Activated CD4-positive, alpha-beta memory T cell treated with anti-CD3 and anti-CD28 coated beads, Interleukin-2, amount 10 ng/mL, durations not matched to agents 7 days and 5 days (primary cell): ENCODE data around the gene CTNS. TPM values are rescaled to one million over a fixed set of nuclear protein-coding genes. Genes with fewer than 3 reads are reported as not detected.

ENCODE experiments used
- CTCF ChIA-PET: fragments of 350-600 bp; sonication (Branson Sonifier 250); formaldehyde crosslinking; loops from one replicate; lab custom pipeline; 2021; ENCODE audit warnings: antibody characterized with exemption, inconsistent platforms; lab: Charles Lee
- POLR2A ChIA-PET: fragments of 350-600 bp; sonication (Branson Sonifier 250); formaldehyde crosslinking; loops from one replicate; lab custom pipeline; 2021; ENCODE audit warnings: antibody characterized with exemption; lab: Charles Lee
- DNase-seq: peaks from one replicate; pipeline ENCODE4 v3.0.0-alpha.2; 2020
- H3K27ac Mint-ChIP-seq: one replicate; pipeline ENCODE4 v1.8.0; 2021; ENCODE audit warnings: mild to moderate bottlenecking, mixed read lengths
- H3K27me3 Mint-ChIP-seq: one replicate; pipeline ENCODE4 v1.8.0; 2021; ENCODE audit warnings: mixed read lengths
- H3K36me3 Mint-ChIP-seq: one replicate; pipeline ENCODE4 v1.8.0; 2021; ENCODE audit warnings: low read depth, mixed read lengths
- H3K4me1 Mint-ChIP-seq: one replicate; pipeline ENCODE4 v1.8.0; 2021; ENCODE audit warnings: mixed read lengths
- H3K4me3 Mint-ChIP-seq: one replicate; pipeline ENCODE4 v1.8.0; 2021; ENCODE audit warnings: mild to moderate bottlenecking, mixed read lengths
- H3K9me3 Mint-ChIP-seq: one replicate; pipeline ENCODE4 v1.8.0; 2021; ENCODE audit warnings: mixed read lengths
- total RNA-seq, 2 experiments: library from RNA; stranded (reverse); gene quantifications; one replicate each; pipeline ENCODE4 v1.2.3, GENCODE V29; 2021

CTNS gene
- total RNA-seq, 2 experiments from 2014 or later = 24.5 to 26.5 TPM

DNA sequence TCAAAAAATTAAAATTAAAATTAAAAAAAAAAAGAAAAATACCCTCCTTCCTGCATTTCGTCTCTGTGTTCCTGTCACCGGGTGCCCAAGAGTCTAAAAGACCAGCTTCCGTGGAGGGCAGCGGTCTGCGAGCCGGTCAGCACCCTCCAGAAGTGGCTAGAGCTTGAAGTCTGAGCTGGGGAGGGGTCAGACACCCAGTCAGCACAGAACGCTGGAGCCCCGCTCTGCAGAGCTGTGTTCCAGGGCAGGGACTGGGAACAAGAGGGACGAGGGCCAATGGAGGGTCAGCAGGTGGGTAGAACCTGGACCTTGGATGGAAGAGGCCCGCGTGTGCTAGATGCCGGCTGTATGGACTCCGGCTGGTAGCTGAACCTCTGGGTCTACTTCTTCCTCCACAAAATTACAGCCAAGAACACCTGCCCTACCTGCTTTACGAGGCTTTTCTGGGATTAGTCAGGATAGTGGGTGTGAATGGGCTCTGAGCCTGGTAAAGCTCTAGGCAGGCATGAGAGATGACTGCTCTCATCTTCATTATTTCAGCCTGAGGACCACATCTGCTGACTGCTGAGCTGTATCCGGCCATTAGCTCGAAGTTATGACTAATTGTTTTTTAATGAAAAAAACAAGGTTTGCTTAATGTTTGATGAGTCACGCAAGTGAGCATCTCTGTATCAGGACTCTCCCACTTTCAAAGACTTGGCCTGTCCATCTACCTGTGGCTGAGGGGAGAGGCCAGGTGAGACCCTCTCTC, 33.3 kb upstream of the CTNS start:
- ChIA-PET POLR2A (no interaction called here), CTCF (interaction anchor here (0.7 to 4.2 kb wide), 19 partner anchors 9 to 554 kb away, joined by 3 to 41 read pairs (median 4); partner anchors contain the start of genes CTNS, SHPK and TRPV3)
- H3K4me3 Mint-ChIP-seq = no peak overlapping the region
- no peak overlapping the region for H3K27ac Mint-ChIP-seq
- H3K4me1 Mint-ChIP-seq = peaks cover 2% of the 10 kb centered on the region
- H3K27me3 Mint-ChIP-seq = no peaks in the 10 kb centered on the region
- H3K9me3 Mint-ChIP-seq = no peaks in the 10 kb centered on the region
- DNase-seq = no peak
- H3K36me3 Mint-ChIP-seq = peaks cover 5% of the 10 kb centered on the region

DNA sequence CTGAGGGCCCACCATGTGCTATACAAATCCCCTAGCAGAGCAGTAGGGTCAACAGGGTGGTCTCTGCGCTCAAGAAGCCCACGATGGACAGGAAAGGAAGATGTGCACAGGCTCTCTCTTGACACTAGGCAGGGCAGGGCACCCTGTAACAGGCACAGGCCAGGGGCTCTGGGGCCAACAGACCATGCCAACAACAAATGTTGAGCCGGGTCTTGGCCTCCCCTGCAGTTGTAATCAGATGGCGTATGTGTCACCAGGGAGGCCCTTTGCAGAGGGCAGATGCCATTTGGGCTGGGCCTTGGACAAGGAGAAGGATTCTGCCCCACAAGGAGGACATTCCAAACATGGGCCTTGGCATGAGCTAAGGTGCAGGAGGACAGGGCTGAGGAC, 32.7 kb upstream of the CTNS start:
- DNase-seq = no peak
- H3K36me3 Mint-ChIP-seq = peaks cover 6% of the 10 kb centered on the region
- H3K4me1 Mint-ChIP-seq = peaks cover 2% of the 10 kb centered on the region
- H3K4me3 Mint-ChIP-seq = no peak overlapping the region
- no peak overlapping the region for H3K27ac Mint-ChIP-seq
- CTCF ChIA-PET = interaction anchor here (1.0 to 4.2 kb wide), 5 partner anchors 32 to 105 kb away, joined by 3 to 41 read pairs (median 4); partner anchors contain the start of genes CTNS, SHPK and TRPV3
- POLR2A ChIA-PET = interaction anchor here (0.7 kb wide), 1 partner anchor 43 kb away, joined by 3 read pairs; no protein-coding TSS in a partner anchor
- H3K9me3 Mint-ChIP-seq = no peaks in the 10 kb centered on the region
- no peaks in the 10 kb centered on the region for H3K27me3 Mint-ChIP-seq

DNA sequence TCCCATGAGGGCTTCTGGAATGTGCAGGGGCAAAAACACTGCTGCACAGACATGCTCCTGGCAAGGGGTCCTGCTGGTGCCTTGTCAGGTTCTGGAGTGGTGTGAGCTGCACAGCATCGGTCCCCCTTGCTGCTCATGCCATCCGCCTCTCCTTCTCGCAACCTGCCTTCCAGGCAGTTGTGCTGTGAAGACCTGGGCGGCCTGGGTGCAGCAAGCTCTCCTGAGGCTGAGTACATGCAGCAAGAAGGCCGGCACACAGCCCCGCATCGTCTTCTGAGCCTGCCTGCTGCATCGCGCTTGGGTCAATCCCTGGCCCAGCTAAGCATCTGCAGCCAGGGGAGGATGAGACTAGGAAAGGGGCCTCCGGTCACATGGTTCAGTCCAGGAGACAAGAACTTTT, 26.9 kb upstream of the CTNS start:
- Mint-ChIP-seq H3K4me3 (no peak overlapping the region), H3K9me3 (no peaks in the 10 kb centered on the region), H3K27me3 (no peaks in the 10 kb centered on the region), H3K4me1 (peaks cover 1% of the 10 kb centered on the region), H3K27ac (no peak overlapping the region), H3K36me3 (peaks cover 15% of the 10 kb centered on the region)
- CTCF ChIA-PET = no interaction called here
- DNase-seq = no peak
- POLR2A ChIA-PET = interaction anchor here (1.1 kb wide), 1 partner anchor 9 kb away, joined by 3 read pairs; no protein-coding TSS in a partner anchor

DNA sequence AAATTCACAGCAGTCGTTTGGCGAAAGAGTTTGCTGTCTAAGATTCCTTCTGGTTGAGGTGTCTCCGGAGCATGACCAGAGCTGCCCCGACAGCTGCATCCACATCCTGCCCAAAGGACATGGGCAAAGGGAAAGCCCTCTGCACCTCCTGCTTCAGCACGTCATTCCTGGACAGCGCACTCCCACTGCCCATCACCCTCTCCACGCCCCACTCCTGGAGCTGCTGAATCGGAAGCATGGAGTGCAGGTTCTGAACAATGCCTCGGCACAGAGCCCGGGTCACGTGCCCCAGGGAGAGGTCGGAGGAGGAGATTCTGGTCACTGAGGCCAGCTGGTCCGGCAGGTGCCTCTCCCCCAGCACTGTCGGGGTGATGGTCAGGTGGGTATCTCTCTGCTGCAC, 26.0 kb upstream of the CTNS start:
- Mint-ChIP-seq H3K4me1 (no peaks in the 10 kb centered on the region), H3K9me3 (no peaks in the 10 kb centered on the region), H3K27me3 (no peaks in the 10 kb centered on the region), H3K27ac (no peak overlapping the region), H3K4me3 (no peak overlapping the region), H3K36me3 (peaks cover 23% of the 10 kb centered on the region)
- no peak for DNase-seq
- CTCF ChIA-PET = no interaction called here
- POLR2A ChIA-PET = interaction anchor here (0.8 to 1.1 kb wide), 2 partner anchors 8 to 25 kb away, joined by 3 read pairs; partner anchors contain the start of gene SHPK

DNA sequence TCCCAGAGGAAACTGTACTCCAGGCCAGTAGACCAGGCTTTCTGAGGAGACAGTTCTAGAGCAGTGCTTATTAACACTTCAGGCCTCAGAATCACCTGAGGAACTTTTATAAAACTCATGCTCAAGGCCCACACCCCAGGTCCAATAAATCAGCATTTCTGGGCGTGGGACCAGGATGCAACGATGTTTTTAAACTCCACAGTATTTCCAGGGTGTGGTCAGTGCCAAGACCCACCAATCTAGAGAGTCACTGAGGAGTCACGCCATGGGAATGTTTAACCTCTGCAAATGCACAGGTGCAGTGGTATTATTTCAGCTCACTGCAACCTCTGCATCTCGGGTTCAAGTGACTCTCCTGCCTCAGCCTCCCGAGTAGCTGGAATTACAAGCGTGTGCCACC, 23.4 kb upstream of the CTNS start:
- no peak overlapping the region for H3K27ac Mint-ChIP-seq
- no peaks in the 10 kb centered on the region for H3K27me3 Mint-ChIP-seq
- H3K9me3 Mint-ChIP-seq = peaks cover 5% of the 10 kb centered on the region
- no peaks in the 10 kb centered on the region for H3K4me1 Mint-ChIP-seq
- H3K4me3 Mint-ChIP-seq = no peak overlapping the region
- ChIA-PET CTCF (interaction anchor here (1.1 to 1.6 kb wide), 2 partner anchors 11 kb away, joined by 4 to 7 read pairs; no protein-coding TSS in a partner anchor), POLR2A (no interaction called here)
- peaks cover 46% of the 10 kb centered on the region for H3K36me3 Mint-ChIP-seq
- no peak for DNase-seq

DNA sequence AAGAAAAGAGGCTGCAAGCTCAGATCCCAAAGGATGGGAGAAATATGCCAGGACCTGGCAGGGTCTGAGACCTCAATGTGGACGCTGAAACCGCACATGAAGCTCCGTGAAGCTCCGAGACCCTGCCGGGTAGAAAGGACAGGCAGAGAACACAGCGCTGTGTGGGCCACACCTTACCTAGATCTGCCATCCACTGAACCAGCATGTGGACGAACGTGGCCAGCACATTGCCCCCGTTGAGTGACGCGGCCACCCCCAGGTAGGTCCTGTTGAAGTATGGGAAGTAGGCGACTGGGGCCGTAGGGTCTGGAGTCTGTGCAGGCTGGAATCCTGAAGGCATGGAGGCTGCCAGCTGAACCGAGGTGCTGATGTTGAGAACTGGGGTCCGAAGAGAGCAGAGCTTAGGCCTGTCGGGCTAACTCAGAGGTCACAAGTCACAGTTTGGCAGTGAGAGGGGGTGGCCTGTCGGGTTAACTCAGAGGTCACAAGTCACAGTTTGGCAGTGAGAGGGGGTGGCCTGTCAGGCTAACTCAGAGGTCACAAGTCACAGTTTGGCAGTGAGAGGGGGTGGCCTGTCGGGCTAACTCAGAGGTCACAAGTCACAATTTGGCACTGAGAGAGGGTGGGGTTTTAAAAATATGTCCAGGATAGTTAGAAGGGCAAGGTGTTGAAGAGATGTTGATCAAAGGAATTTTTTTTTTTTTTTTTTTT, 21.2 kb upstream of the CTNS start:
- no peaks in the 10 kb centered on the region for H3K27me3 Mint-ChIP-seq
- no peaks in the 10 kb centered on the region for H3K4me1 Mint-ChIP-seq
- ChIA-PET POLR2A (no interaction called here), CTCF (no interaction called here)
- no peak for DNase-seq
- H3K36me3 Mint-ChIP-seq = peaks cover 56% of the 10 kb centered on the region
- H3K27ac Mint-ChIP-seq = no peak overlapping the region
- H3K4me3 Mint-ChIP-seq = no peak overlapping the region
- H3K9me3 Mint-ChIP-seq = peaks cover 5% of the 10 kb centered on the region

DNA sequence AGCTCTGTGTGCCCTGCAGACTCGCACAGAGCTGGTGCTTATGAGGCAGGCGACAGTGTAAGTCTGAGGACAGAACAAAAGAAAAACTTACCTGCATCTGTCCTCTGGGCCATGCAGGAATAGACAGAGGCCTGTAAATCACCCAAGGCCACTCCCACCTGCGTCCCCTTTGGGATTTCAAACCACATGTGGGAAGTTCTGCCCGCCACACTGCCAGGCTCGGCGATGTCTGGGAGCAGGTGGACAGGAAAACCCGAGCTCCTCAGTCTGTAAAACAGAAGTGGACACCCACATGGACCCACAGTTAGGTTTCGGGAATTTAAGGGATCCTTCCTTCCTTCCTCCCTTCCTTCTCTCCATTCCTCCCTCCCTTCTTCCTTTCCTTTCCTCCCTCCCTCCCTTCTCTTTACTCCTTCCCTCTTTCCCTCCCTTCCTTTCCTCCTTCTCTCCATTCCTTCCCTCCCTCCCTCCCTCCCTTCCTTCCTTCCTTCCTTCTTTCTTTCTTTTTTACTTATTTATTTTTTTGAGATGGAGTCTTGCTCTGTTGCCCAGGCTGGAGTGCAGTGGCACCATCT, 15.3 kb upstream of the CTNS start:
- Mint-ChIP-seq H3K9me3 (peaks cover 5% of the 10 kb centered on the region), H3K27me3 (no peaks in the 10 kb centered on the region), H3K27ac (no peak overlapping the region), H3K4me1 (no peaks in the 10 kb centered on the region), H3K4me3 (no peak overlapping the region), H3K36me3 (peaks cover 53% of the 10 kb centered on the region)
- CTCF ChIA-PET = interaction anchor here (1.2 kb wide), 1 partner anchor 19 kb away, joined by 4 read pairs; no protein-coding TSS in a partner anchor
- POLR2A ChIA-PET = interaction anchor here (1.7 kb wide), 1 partner anchor 32 kb away, joined by 5 read pairs; no protein-coding TSS in a partner anchor
- DNase-seq = no peak

DNA sequence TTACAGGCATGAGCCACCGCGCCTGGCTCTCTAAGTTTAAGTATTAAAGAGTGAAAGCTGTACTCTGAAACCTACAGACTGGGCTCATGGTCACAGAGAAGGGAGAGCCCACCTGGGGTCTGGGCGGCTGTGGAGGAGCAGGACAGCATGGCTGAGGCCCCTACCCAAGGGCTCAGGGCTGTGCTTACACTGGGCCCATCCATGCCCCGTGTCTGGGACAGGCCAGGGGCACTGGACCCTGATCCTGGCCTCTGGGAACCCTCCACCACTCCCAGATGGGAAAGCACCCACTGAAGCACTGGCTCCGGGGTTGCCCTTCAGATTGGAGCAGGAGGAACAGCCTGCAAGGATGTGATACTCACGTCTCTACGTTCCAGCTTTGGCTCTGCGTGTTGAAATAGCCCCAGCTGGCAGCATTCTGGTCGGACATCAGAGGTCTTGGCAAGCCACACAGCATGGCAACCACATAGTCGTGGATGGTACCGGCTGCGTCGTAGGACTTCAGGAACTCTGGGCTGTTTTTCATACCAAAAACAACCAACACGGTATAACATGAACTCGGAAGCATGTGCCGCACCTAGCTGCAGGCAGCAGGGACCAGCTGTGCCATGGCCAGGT, 13.5 kb upstream of the CTNS start:
- H3K4me3 Mint-ChIP-seq = no peak overlapping the region
- no peaks in the 10 kb centered on the region for H3K27me3 Mint-ChIP-seq
- POLR2A ChIA-PET = interaction anchor here (1.7 kb wide), 1 partner anchor 34 kb away, joined by 5 read pairs; no protein-coding TSS in a partner anchor
- DNase-seq = no peak
- no peak overlapping the region for H3K27ac Mint-ChIP-seq
- H3K4me1 Mint-ChIP-seq = no peaks in the 10 kb centered on the region
- no peaks in the 10 kb centered on the region for H3K9me3 Mint-ChIP-seq
- peaks cover 42% of the 10 kb centered on the region for H3K36me3 Mint-ChIP-seq
- CTCF ChIA-PET = interaction anchor here (0.8 to 1.0 kb wide), 2 partner anchors 13 to 20 kb away, joined by 3 to 5 read pairs; partner anchors contain the start of genes CTNS and SHPK

DNA sequence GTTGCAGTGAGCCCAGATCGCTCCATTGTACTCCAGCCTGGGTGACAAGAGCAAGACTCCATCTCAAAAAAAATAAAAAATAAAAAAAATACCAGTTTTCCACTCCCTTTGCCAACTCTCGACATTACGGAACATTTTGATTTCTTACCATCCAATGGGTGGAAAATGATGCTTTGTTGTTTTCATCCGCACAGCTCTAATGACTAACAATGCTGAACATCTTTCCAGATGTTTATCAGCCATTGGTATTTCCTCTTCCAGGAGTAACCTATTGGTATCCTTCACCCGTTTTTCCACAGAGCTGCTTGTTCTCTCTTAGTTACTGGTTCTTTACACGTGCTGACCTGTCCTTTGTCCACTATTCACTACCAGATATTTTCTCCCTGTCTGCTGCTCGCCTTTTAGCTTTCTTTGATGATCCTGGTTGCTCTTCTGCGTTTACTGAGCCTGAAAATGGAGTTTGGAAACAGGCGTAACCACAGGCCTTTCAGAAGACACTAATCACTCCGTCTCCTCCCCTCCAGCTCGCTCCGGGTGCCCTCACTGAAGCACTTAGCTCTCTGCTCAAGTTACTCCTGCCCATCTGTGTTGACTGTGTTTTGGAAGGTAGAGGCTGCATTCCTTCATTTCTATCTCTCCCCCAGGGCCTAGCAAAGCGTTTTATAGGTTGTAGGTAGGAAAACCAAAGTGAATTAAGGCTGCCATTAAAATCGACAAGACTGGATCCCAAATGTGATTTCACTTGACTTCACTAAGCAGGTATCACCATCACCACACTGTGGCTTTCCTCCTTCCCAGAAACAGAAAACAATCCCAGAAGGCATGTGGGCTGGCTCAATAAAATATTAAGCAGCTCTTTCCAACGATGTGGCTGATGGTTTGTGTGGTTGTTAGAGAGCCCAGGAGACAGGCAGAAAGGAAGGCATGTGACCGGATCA, 9.5 kb upstream of the CTNS start:
- no peak for DNase-seq
- Mint-ChIP-seq H3K9me3 (no peaks in the 10 kb centered on the region), H3K4me1 (peaks cover 2% of the 10 kb centered on the region), H3K36me3 (peaks cover 30% of the 10 kb centered on the region), H3K4me3 (no peak overlapping the region), H3K27me3 (no peaks in the 10 kb centered on the region), H3K27ac (no peak overlapping the region)
- POLR2A ChIA-PET = interaction anchor here (2.0 kb wide), 1 partner anchor 9 kb away, joined by 5 read pairs; the partner anchor contains the start of genes CTNS and SHPK
- CTCF ChIA-PET = interaction anchor here (0.7 to 1.2 kb wide), 4 partner anchors 9 to 162 kb away, joined by 3 to 6 read pairs (median 4); partner anchors contain the start of genes CTNS and SHPK

DNA sequence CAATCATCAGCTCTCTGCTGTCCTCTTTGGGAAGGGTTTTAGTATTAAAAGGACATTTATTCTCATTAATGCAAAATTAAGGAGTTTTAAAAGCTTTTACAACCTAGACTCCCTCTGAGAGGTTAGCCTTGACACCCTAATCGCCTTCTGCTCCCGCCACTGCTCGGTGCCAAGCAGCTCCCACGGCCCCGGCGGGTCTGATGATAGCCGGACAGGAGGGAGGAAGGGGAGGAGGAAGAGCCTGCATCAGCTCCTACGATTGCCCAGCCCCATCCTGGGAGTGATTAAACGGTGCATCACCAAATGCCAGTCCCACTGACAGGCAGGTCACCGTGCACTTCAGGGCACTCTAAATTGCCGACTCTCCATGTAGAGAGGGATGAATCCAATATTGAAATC, 8.8 kb upstream of the CTNS start:
- no peak for DNase-seq
- Mint-ChIP-seq H3K9me3 (no peaks in the 10 kb centered on the region), H3K4me3 (no peak overlapping the region), H3K36me3 (peaks cover 30% of the 10 kb centered on the region), H3K27ac (no peak overlapping the region), H3K4me1 (peaks cover 2% of the 10 kb centered on the region), H3K27me3 (no peaks in the 10 kb centered on the region)
- POLR2A ChIA-PET = interaction anchor here (2.0 kb wide), 1 partner anchor 8 kb away, joined by 5 read pairs; the partner anchor contains the start of genes CTNS and SHPK
- CTCF ChIA-PET = interaction anchor here (1.2 kb wide), 1 partner anchor 25 kb away, joined by 3 read pairs; no protein-coding TSS in a partner anchor

DNA sequence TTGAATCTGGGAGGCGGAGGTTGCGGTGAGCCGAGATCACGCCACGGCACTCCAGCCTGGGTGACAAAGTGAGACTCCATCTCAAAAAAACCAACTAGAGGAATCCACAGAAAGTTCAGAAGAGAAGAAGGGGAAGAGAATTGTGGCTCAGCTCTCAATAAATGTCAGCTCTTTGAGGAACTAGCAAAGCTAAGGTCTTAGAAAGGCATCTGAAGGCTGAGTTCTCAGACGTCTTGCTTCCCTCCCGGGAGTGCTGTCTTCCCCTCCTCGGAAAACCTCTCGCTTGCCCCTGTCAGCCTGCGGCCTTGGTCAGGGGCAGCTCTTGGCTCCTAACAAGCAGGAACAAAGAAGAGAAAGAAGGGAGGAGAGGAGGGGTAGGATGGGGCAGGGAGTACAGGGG, 5.8 kb upstream of the CTNS start:
- no peak for DNase-seq
- ChIA-PET CTCF (interaction anchor here (0.9 to 1.0 kb wide), 2 partner anchors 28 to 29 kb away, joined by 3 read pairs; no protein-coding TSS in a partner anchor), POLR2A (no interaction called here)
- no peaks in the 10 kb centered on the region for H3K9me3 Mint-ChIP-seq
- no peak overlapping the region for H3K27ac Mint-ChIP-seq
- H3K27me3 Mint-ChIP-seq = no peaks in the 10 kb centered on the region
- H3K36me3 Mint-ChIP-seq = peaks cover 22% of the 10 kb centered on the region
- peaks cover 14% of the 10 kb centered on the region for H3K4me1 Mint-ChIP-seq
- no peak overlapping the region for H3K4me3 Mint-ChIP-seq
